GM21619 (cell line): ENCODE measurements around the gene CFD.
"Not testable (repeated sequence)": the region's sequence is repeated elsewhere in the genome, so short reads cannot be mapped to it uniquely, and the experiment has no call there.

Experiments used
- ATAC-seq: cut with Tn5 transposase; IDR thresholded peaks from one replicate; pipeline ENCODE4 v1.9.1; 2021; ENCODE audit not compliant: unreplicated experiment

The CFD gene

GRCh38 chr19:858868-859843 is at the start of gene CFD:
TSS of gene CFD (plus strand) at chr19:859664. CDS start at chr19:859690, 26 bp downstream.
- ATAC-seq: no peak

- no peak for ATAC-seq
Observed at GRCh38 chr19:810077-810855, 49.2 kb upstream of the CFD start.

DNA sequence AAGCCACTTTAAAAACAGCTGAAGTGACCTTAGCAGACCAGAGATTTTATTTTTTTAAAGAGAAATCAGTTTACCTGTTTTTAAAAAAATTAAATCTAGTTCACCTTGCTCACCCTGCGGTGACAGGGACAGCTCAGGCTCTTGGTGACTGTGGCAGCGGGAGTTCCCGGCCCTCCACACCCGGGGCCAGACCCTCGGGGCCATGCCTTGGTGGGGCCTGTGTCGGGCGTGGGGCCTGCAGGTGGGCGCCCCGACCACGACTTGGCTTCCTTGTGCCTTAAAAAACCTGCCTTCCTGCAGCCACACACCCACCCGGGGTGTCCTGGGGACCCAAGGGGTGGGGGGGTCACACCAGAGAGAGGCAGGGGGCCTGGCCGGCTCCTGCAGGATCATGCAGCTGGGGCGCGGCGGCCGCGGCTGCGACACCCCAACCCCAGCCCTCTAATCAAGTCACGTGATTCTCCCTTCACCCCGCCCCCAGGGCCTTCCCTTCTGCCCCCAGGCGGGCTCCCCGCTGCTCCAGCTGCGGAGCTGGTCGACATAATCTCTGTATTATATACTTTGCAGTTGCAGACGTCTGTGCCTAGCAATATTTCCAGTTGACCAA is 48.5 kb upstream of the CFD start:
- no peak for ATAC-seq

DNA sequence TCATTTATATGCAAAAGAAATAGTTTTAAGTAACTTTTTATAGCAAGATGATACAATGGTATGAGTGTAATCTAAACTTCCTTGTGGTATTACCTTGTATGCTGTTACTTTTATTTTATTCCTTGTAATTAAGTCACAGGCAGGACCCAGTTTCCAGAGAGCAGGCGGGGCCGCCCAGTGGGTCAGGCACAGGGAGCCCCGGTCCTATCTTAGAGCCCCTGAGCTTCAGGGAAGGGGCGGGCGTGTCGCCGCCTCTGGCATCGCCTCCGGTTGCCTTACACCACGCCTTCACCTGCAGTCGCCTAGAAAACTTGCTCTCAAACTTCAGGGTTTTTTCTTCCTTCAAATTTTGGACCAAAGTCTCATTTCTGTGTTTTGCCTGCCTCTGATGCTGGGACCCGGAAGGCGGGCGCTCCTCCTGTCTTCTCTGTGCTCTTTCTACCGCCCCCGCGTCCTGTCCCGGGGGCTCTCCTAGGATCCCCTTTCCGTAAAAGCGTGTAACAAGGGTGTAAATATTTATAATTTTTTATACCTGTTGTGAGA is 47.9 kb upstream of the CFD start:
- no peak for ATAC-seq

DNA sequence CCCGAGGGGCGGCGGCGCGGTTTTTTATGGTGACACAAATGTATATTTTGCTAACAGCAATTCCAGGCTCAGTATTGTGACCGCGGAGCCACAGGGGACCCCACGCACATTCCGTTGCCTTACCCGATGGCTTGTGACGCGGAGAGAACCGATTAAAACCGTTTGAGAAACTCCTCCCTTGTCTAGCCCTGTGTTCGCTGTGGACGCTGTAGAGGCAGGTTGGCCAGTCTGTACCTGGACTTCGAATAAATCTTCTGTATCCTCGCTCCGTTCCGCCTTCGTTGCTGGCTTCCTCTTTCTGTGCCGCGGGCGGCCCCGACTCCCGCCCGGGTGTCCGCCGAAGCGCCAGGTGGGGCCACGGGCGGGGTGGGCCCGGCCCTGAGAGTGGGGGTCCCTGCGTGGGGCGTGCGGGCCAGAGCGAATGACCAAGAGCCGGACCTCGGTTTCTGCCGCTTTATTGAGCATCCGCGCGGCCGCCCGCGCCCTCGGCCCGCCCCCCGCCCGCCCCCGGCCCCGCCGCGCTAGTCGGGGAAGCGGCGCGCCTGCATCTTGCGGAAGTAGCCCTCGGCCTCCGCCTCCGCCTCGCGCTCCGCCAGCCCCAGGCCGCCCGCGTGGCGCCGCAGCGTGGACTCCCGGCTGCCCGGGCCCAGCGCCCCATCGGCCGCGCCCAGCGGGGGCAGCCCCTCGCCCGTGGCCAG is 47.3 kb upstream of the CFD start:
- ATAC-seq: no peak

DNA sequence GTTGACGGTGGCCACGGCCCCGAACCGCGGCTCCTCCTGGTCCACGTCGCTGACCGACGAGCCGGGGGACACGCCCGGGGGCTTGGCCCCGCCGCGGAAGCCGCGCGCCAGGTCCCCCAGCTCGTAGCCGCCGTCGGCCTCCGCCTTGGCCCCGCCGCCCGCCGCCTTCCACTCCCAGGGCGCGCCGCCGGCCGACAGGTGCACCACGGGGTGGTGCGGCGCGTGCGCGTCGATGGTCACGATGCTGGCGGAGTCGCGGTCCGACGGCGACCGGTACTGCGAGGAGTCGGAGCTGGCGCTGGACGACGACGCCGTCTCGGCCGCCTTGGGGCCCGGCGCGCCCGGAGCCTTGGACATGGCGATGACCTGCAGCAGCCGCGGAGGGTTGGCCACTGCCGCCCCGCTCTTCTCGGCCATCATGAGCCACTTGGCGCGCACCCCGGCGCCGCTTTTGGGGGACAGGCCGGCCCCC is 46.7 kb upstream of the CFD start:
- no peak for ATAC-seq

- ATAC-seq: no peak
Observed at GRCh38 chr19:813219-814151, 46.0 kb upstream of the CFD start.

GRCh38 chr19:814152-815078 is 45.0 kb upstream of the CFD start:
- ATAC-seq: no peak

DNA sequence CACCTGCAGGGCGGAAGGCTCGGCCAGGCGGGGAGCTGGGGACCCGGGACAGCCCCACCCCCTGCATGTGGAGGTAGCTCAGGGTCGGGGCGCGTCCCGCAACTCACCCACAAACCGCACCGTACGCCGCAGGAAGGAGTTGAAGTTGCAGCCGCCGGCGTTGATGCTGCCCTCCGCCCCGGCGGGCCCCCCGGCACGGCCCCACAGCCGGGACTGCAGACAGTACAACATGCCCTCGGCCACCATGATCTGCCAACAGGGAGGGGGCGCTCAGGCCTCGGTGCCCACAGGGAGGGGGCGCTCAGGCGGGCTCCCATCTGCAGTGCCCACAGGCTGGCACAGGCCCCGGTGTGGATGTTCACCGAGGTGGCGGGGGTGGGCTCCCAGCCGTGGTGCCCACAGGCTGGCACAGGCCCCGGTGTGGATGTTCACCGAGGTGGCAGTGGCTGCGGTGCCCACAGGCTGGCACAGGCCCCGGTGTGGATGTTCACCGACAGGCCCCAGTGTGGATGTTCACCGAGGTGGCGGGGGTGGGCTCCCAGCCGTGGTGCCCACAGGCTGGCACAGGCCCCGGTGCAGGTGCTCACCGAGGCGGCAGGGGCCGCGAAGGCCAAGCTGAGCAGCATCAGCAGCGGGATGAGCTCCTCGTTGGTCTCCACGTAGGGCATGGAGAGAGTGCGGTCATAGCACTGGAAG is 44.2 kb upstream of the CFD start:
- no peak for ATAC-seq

- ATAC-seq: no peak
Observed at GRCh38 chr19:815775-816499, 43.5 kb upstream of the CFD start.

DNA sequence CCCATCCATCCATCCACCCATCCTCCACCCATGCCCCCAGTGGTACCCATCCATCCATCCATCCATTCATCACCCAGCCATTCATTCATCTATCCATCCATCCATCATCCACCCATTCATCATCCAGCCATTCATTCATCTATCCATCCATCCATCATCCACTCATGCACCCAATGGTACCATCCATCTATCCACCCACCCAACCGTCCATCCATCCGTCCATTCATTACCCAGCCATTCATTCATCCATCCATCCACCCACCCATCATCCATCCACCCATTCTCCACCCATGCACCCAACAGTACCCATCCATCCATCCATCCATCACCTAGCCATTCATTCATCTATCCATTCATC is 43.0 kb upstream of the CFD start:
- no peak for ATAC-seq

DNA sequence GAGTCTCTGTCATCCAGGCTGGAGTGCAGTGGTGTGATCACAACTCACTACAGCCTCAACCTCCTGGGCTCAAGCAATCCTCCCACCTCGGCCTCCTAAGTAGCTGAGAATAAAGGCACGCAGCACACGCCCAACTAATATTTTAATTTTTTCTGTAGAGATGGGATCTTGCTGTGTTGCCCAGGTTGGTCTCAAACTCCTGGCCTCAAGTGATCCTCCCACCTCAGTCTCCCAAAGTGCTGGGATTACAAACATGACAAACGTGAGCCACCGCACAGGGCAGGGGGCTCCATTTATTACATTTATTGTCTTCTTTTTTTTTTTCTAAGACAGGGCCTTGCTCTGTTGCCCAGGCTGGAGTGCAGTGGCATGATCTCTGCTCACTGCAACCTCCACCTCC is 39.3 kb upstream of the CFD start:
- ATAC-seq: not testable (repeated sequence)

DNA sequence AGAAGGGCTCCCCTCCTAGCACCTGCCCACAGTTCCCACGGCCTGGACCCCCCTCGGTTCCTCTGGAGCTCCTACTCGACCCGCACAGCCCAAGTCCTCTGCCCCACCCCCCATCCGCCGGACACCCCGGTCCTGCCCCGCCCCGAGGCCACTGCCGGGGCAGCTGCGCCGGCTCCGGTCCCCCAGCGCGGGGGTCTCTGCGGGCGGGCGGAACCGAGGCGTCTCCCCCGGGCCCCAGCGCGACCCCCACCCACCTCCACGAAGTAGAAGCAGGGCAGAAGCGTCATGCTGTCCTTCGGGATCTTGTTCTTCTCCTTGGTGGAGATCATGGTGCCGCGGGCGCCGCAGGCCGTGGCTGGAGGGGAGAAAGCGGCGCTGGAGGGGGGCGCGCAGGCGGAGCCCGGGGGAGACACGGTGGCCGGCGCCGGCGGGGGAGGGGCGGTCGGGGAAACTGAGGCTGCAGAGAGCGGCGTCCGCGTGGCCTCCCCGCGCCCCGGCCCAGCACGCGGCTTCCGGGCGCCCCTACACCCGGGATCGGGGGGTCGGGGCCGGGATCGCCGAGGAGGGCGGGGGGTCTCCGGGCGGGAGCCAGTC is 38.1 kb upstream of the CFD start:
- no peak for ATAC-seq

GRCh38 chr19:821825-822503 is 37.5 kb upstream of the CFD start, which contains the start of gene PLPPR3:
TSS of gene PLPPR3 (minus strand) at chr19:821955. CDS start at chr19:821559, 396 bp downstream.
- no peak for ATAC-seq

DNA sequence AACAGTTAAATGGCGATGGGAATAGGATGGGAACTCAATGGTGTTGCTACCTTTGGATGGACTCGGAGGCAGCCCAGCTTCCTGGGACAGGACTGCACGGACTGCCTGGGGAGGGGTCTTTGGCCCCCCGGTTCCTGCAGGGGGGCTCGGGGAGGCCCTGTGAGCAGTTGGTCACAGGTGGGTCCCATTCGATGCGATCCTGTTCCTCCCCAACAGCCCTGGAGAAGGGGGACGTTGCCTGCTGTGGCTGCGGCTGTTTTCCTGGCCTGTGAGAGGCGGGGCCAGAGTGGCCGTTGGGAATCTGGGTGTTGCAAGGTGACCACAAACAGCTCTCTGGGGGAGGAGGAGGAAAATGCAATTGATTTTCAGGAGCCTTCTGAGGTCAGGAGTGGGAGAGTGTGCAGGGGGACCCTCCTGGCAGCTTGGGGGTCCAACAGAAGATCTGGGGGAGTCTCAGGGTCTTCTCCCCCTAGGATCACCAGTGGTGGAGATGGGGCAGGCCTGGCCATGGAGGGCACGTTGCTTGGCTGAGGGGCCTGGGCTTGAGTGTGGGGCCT is 35.8 kb upstream of the CFD start:
- ATAC-seq: no peak

DNA sequence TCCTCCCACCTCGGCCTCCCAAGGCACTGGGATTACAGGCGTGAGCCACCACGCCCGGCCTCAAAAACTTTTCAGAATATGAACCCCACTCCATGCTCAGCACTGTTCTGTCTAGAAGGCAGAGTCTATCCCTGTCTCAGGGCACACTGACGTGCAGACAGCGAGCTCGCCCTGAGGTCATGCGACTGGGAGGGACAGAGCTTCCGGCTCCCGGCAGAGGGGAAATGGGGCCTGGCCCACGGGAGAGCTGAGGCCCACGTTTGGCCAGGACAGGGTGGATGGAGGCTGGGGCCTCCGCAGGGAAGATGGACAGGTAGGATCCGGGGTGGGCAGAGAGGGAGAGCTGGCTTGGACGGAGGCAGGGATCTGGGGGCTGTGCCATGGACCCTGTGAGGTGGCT is 34.6 kb upstream of the CFD start:
- ATAC-seq: no peak
